Measurements from ENCODE around the gene ZNF446. TPM values are rescaled to one million over a fixed set of nuclear protein-coding genes. Genes with fewer than 3 reads are reported as not detected.

Gene ZNF446
- total and polyA plus RNA-seq, 3 donors from 2014 or later, result 24.3 to 38.7 (median 33.6) TPM

DNA sequence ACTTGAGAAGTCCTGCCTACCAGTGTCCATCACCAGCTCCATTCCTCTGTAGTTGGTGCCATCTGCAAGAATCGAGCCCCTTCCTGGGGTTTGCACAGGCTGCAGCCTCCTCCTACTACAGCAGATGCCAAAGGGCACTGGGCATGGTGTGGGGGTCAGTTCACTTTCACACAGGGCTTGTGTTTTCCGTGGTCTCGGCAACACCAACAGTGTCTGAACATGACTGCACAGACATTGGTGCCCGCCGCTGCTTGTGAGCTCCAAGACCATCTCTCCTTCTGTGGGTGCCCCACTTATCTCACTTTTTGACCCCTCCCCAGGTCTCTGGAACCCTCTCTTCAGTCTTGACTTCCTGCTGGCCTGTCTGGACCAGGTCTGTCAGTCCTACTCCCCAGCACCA is 15.2 kb downstream of the ZNF446 start:
- WGBS, 2 donors, result 89 to 91% methylated on average over 5 of the region's 5 CpGs
- Histone ChIP-seq H3K36me3 (ENCODE audit: low read depth, missing control alignments) (no peaks in the 10 kb centered on the region), H3K27ac (no peak overlapping the region), H3K4me1 (no peaks in the 10 kb centered on the region), H3K27me3 (no peaks in the 10 kb centered on the region), H3K9me3 (no peaks in the 10 kb centered on the region), H3K4me3 (no peak overlapping the region)
- intact Hi-C loops (cut with DNase I; ENCODE audit: low total_unique reads), result no loop called here
- TF ChIP-seq, protein P1, sequence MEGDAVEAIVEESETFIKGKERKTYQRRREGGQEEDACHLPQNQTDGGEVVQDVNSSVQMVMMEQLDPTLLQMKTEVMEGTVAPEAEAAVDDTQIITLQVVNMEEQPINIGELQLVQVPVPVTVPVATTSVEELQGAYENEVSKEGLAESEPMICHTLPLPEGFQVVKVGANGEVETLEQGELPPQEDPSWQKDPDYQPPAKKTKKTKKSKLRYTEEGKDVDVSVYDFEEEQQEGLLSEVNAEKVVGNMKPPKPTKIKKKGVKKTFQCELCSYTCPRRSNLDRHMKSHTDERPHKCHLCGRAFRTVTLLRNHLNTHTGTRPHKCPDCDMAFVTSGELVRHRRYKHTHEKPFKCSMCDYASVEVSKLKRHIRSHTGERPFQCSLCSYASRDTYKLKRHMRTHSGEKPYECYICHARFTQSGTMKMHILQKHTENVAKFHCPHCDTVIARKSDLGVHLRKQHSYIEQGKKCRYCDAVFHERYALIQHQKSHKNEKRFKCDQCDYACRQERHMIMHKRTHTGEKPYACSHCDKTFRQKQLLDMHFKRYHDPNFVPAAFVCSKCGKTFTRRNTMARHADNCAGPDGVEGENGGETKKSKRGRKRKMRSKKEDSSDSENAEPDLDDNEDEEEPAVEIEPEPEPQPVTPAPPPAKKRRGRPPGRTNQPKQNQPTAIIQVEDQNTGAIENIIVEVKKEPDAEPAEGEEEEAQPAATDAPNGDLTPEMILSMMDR (IDR thresholded peaks at IDR 0.05), result no peak
- TF ChIP-seq POLR2A (IDR thresholded peaks at IDR 0.05), result no peak
- DNase-seq, result no peak

DNA sequence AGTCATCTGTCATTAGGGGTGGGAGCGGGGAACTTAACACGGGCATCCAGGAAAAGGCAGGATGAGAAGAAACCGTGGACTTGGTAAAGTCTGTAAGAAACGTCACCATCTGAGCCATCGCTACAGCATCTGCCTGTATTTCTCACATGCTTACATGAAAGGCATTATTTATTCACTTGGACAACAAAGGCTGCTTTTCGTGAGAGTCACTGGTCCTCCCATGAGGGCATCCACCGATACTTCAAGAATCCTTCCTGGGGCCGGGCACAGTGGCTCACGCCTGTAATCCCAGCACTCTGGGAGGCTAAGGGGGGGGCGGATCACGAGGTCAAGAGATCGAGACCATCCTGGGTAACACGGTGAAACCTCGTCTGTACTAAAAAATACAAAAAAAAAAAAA is 16.1 kb downstream of the ZNF446 start:
- TF ChIP-seq, protein P1 (IDR thresholded peaks at IDR 0.05), result no peak
- no peak for TF ChIP-seq POLR2A (IDR thresholded peaks at IDR 0.05)
- intact Hi-C loops (cut with DNase I; ENCODE audit: low total_unique reads), result no loop called here
- Histone ChIP-seq H3K27ac (no peak overlapping the region), H3K9me3 (no peaks in the 10 kb centered on the region), H3K4me1 (no peaks in the 10 kb centered on the region), H3K27me3 (no peaks in the 10 kb centered on the region), H3K4me3 (no peak overlapping the region), H3K36me3 (ENCODE audit: low read depth, missing control alignments) (no peaks in the 10 kb centered on the region)
- DNase-seq, result no peak
- WGBS, 2 donors, result 75 to 91% methylated on average over 14 of the region's 14 CpGs

DNA sequence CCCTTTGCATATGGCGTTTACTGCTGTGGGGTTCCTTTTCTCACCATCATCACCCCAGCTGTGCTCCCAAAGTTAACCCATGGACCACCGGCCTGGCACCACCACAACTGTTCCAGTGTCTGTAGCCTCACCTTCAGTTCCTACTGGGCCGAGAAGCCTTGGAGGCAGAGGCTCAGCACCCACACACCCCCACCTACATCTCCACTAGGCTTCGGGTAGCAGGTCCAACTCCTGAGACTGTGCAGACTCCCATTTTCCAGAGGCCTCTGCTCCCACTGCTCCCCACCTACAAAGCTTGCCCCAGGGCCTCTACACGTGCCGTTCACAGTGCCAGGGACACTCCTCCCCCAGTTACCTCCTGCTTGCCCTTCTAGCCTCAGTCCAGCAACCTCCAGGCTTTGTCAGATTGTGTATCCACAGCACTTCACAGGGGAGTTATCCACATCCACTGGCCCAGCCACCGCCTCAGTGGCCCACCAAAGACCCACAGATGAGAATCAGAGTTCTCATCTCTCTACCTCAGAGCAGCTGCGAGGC is 21.6 kb downstream of the ZNF446 start:
- no peak overlapping the region for H3K4me3 ChIP-seq
- 77 to 82% methylated on average over 4 to 8 of the region's 8 CpGs for WGBS, 2 donors
- H3K9me3 ChIP-seq, result no peaks in the 10 kb centered on the region
- intact Hi-C loops (cut with DNase I; ENCODE audit: low total_unique reads), result no loop called here
- no peak for DNase-seq
- TF ChIP-seq, protein P1 (IDR thresholded peaks at IDR 0.05), result no peak
- TF ChIP-seq POLR2A (IDR thresholded peaks at IDR 0.05), result no peak
- no peak overlapping the region for H3K27ac ChIP-seq
- no peaks in the 10 kb centered on the region for H3K36me3 ChIP-seq (ENCODE audit: low read depth, missing control alignments)
- peaks cover 16% of the 10 kb centered on the region for H3K4me1 ChIP-seq
- H3K27me3 ChIP-seq, result no peaks in the 10 kb centered on the region

DNA sequence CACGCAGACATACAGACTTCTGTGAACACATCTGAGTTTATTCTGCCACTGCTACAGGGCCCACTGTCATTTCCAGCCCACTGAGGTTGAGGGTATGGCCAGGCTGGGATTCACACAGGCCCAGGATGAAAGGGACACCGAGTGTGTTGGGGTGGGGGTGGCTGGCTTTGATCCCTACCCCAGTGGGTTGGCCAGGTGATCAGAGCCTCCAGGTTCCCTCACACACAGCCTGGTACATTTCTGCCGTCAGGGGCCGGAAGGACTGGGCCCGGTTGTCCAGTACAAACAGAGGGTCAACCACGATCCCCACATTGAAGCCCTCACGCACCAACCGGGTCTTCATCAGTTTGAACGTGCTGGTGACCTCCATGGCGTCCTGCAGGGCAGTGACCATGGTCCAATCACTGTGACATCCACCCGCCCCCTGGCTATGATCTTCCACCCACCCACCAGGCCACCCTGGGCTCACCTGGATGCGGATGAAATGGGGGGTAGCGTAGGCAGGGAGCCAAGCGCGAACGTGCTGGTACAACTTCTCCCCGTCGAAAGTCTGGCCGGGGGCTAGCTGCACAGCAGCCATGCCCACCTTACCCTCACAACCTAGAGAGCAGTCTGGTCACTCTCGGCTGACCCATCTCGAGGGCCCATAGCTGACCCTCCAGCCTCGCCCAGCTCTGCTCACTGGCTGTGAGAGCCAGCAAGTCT is 22.3 kb downstream of the ZNF446 start:
- H3K36me3 ChIP-seq (ENCODE audit: low read depth, missing control alignments), result no peaks in the 10 kb centered on the region
- no peak for DNase-seq
- no peaks in the 10 kb centered on the region for H3K9me3 ChIP-seq
- peak overlapping the region; percentile 61 to 74 for H3K4me3 ChIP-seq
- H3K27ac ChIP-seq, result peak overlapping the region in 1 of 2 donors; percentile 79
- H3K27me3 ChIP-seq, result no peaks in the 10 kb centered on the region
- intact Hi-C loops (cut with DNase I; ENCODE audit: low total_unique reads), result no loop called here
- H3K4me1 ChIP-seq, result peaks cover 16% of the 10 kb centered on the region
- WGBS, 2 donors, result 45 to 60% methylated on average over 17 to 22 of the region's 22 CpGs
- TF ChIP-seq, protein P1 (IDR thresholded peaks at IDR 0.05), result no peak
- TF ChIP-seq POLR2A (IDR thresholded peaks at IDR 0.05), result no peak

Measured in testis (tissue), 3 donors.